IPS-20b (cell line): ENCODE measurements around the gene TMEM258.
A peak's percentile ranks its signal among the peaks of the same experiment; 100 is the strongest.

Experiments used
- H3K27ac ChIP-seq: one replicate; pipeline ENCODE4 v1.5.1; 2013; ENCODE audit warnings: low read length
- H3K27me3 ChIP-seq: 2 replicates; pipeline ENCODE4 v1.6.1; 2013; ENCODE audit warnings: mild to moderate bottlenecking, low read length, inconsistent platforms; ENCODE audit not compliant: insufficient read depth
- H3K36me3 ChIP-seq: 2 replicates; pipeline ENCODE4 v1.6.1; 2013; ENCODE audit warnings: low read depth, mild to moderate bottlenecking, inconsistent platforms, low read length, moderate library complexity; ENCODE audit not compliant: insufficient read depth
- H3K4me1 ChIP-seq: 2 replicates; pipeline ENCODE4 v1.6.1; 2013; ENCODE audit warnings: mild to moderate bottlenecking, control low read depth, inconsistent platforms, low read length, moderate library complexity; ENCODE audit not compliant: insufficient read depth
- H3K4me3 ChIP-seq: 2 replicates; pipeline ENCODE4 v1.5.1; 2013; ENCODE audit warnings: mild to moderate bottlenecking, low read length, inconsistent platforms
- H3K9ac ChIP-seq: 2 replicates; pipeline ENCODE4 v1.6.1; 2013; ENCODE audit warnings: low read depth, mild to moderate bottlenecking, inconsistent platforms, low read length, moderate library complexity
- H3K9me3 ChIP-seq: 2 replicates; pipeline ENCODE4 v1.6.1; 2013; ENCODE audit warnings: mild to moderate bottlenecking, low read depth, low read length, inconsistent platforms; ENCODE audit not compliant: insufficient read depth

The TMEM258 gene

GRCh38 chr11:61751384-61751783 is 41.0 kb downstream of the TMEM258 start:
- no peaks in the 10 kb centered on the region for H3K9me3 ChIP-seq
- H3K9ac ChIP-seq: no peak overlapping the region
- H3K27me3 ChIP-seq: peaks cover 43% of the 10 kb centered on the region
- H3K36me3 ChIP-seq: no peaks in the 10 kb centered on the region
- peaks cover 12% of the 10 kb centered on the region for H3K4me1 ChIP-seq
- no peak overlapping the region for H3K4me3 ChIP-seq
- H3K27ac ChIP-seq: no peak overlapping the region

GRCh38 chr11:61750631-61751273 is 41.6 kb downstream of the TMEM258 start:
- Histone ChIP-seq H3K27me3 (peaks cover 43% of the 10 kb centered on the region), H3K36me3 (no peaks in the 10 kb centered on the region), H3K4me3 (no peak overlapping the region), H3K27ac (no peak overlapping the region), H3K9me3 (no peaks in the 10 kb centered on the region), H3K9ac (no peak overlapping the region), H3K4me1 (peaks cover 8% of the 10 kb centered on the region)

GRCh38 chr11:61749591-61750217 is 42.7 kb downstream of the TMEM258 start:
- Histone ChIP-seq H3K9me3 (no peaks in the 10 kb centered on the region), H3K27me3 (peaks cover 43% of the 10 kb centered on the region), H3K4me3 (peak overlapping the region; percentile 43; the same call in 1 of the 2 replicates), H3K27ac (no peak overlapping the region), H3K36me3 (no peaks in the 10 kb centered on the region), H3K4me1 (peaks cover 8% of the 10 kb centered on the region; the same call in 1 of the 2 replicates), H3K9ac (peak overlapping the region; percentile 30; the same call in 1 of the 2 replicates)

- peaks cover 28% of the 10 kb centered on the region for H3K27me3 ChIP-seq
- H3K36me3 ChIP-seq: no peaks in the 10 kb centered on the region
- no peak overlapping the region for H3K27ac ChIP-seq
- no peaks in the 10 kb centered on the region for H3K9me3 ChIP-seq
- no peak overlapping the region for H3K9ac ChIP-seq
- H3K4me3 ChIP-seq: no peak overlapping the region
- peaks cover 8% of the 10 kb centered on the region; the same call in 1 of the 2 replicates for H3K4me1 ChIP-seq
These were observed 44.5 kb downstream of the TMEM258 start for GRCh38 chr11:61747967-61748285.

GRCh38 chr11:61747192-61747966 is 45.0 kb downstream of the TMEM258 start:
- H3K9me3 ChIP-seq: no peaks in the 10 kb centered on the region
- H3K27ac ChIP-seq: no peak overlapping the region
- H3K36me3 ChIP-seq: no peaks in the 10 kb centered on the region
- H3K9ac ChIP-seq: no peak overlapping the region
- H3K4me3 ChIP-seq: no peak overlapping the region
- peaks cover 25% of the 10 kb centered on the region for H3K27me3 ChIP-seq
- H3K4me1 ChIP-seq: peaks cover 8% of the 10 kb centered on the region; the same call in 1 of the 2 replicates

- Histone ChIP-seq H3K4me3 (no peak overlapping the region), H3K4me1 (peaks cover 8% of the 10 kb centered on the region; the same call in 1 of the 2 replicates), H3K27ac (no peak overlapping the region), H3K36me3 (0 out of 2 replicates have a peak, but pooled peaks cover 4% of the 10 kb centered on the region), H3K27me3 (peaks cover 19% of the 10 kb centered on the region), H3K9ac (no peak overlapping the region), H3K9me3 (no peaks in the 10 kb centered on the region)
These were observed 45.8 kb downstream of the TMEM258 start for GRCh38 chr11:61746442-61747191.

GRCh38 chr11:61745781-61746441 is 46.5 kb downstream of the TMEM258 start:
- Histone ChIP-seq H3K4me3 (no peak overlapping the region), H3K4me1 (peaks cover 8% of the 10 kb centered on the region; the same call in 1 of the 2 replicates), H3K27ac (no peak overlapping the region), H3K9me3 (no peaks in the 10 kb centered on the region), H3K36me3 (peaks cover 9% of the 10 kb centered on the region; the same call in 1 of the 2 replicates), H3K27me3 (peaks cover 13% of the 10 kb centered on the region), H3K9ac (no peak overlapping the region)

GRCh38 chr11:61744609-61745156 is 47.7 kb downstream of the TMEM258 start:
- Histone ChIP-seq H3K9ac (no peak overlapping the region), H3K27me3 (peaks cover 9% of the 10 kb centered on the region), H3K9me3 (no peaks in the 10 kb centered on the region), H3K36me3 (peaks cover 9% of the 10 kb centered on the region; the same call in 1 of the 2 replicates), H3K27ac (no peak overlapping the region), H3K4me3 (no peak overlapping the region), H3K4me1 (peaks cover 6% of the 10 kb centered on the region; the same call in 1 of the 2 replicates)

- Histone ChIP-seq H3K4me3 (no peak overlapping the region), H3K9me3 (no peaks in the 10 kb centered on the region), H3K27me3 (peaks cover 6% of the 10 kb centered on the region), H3K9ac (no peak overlapping the region), H3K4me1 (peaks cover 1% of the 10 kb centered on the region; the same call in 1 of the 2 replicates), H3K36me3 (peaks cover 9% of the 10 kb centered on the region; the same call in 1 of the 2 replicates), H3K27ac (no peak overlapping the region)
These were observed 48.2 kb downstream of the TMEM258 start for GRCh38 chr11:61744181-61744580.

GRCh38 chr11:61743486-61744095 is 48.8 kb downstream of the TMEM258 start:
- Histone ChIP-seq H3K4me3 (no peak overlapping the region), H3K36me3 (peaks cover 9% of the 10 kb centered on the region; the same call in 1 of the 2 replicates), H3K9ac (no peak overlapping the region), H3K27ac (no peak overlapping the region), H3K9me3 (no peaks in the 10 kb centered on the region), H3K4me1 (no peaks in the 10 kb centered on the region), H3K27me3 (no peaks in the 10 kb centered on the region)
